ENCODE measurements around the gene ZNF518A.

DNA sequence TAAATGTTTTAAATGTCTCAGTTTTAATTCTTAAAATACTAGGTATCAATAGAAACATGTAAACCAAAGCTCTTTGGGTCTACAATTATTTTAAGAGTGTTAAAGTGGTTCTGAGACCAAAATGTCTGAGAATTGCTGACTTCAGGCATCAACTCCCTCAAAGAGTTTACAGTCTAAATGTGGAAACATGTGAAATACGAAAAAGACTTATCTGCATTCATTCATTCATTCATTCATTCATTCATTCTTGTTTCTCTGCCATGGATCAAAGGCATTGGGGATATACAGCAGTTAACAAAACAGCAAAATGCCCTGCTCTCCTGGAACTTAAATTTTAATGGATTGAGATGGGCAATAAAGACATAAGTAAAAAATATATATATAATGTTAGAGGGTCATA, 71.4 kb downstream of the ZNF518A start:
- TF ChIP-seq GATA3 (IDR thresholded peaks at IDR 0.05; ENCODE audit: borderline replicate concordance), result no peak
- no peak for TF ChIP-seq POLR2A (IDR thresholded peaks at IDR 0.05; ENCODE audit: low read length)
- TF ChIP-seq PHF8 (IDR thresholded peaks at IDR 0.05; ENCODE audit: borderline replicate concordance, low read depth), result no peak
- TF ChIP-seq, protein P1, sequence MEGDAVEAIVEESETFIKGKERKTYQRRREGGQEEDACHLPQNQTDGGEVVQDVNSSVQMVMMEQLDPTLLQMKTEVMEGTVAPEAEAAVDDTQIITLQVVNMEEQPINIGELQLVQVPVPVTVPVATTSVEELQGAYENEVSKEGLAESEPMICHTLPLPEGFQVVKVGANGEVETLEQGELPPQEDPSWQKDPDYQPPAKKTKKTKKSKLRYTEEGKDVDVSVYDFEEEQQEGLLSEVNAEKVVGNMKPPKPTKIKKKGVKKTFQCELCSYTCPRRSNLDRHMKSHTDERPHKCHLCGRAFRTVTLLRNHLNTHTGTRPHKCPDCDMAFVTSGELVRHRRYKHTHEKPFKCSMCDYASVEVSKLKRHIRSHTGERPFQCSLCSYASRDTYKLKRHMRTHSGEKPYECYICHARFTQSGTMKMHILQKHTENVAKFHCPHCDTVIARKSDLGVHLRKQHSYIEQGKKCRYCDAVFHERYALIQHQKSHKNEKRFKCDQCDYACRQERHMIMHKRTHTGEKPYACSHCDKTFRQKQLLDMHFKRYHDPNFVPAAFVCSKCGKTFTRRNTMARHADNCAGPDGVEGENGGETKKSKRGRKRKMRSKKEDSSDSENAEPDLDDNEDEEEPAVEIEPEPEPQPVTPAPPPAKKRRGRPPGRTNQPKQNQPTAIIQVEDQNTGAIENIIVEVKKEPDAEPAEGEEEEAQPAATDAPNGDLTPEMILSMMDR (IDR thresholded peaks at IDR 0.05), result no peak
- no peak for TF ChIP-seq KDM5A (IDR thresholded peaks at IDR 0.05)
- TF ChIP-seq CHD2 (IDR thresholded peaks at IDR 0.05; ENCODE audit: low read length, partially characterized antibody), result no peak
- TF ChIP-seq, protein P2, sequence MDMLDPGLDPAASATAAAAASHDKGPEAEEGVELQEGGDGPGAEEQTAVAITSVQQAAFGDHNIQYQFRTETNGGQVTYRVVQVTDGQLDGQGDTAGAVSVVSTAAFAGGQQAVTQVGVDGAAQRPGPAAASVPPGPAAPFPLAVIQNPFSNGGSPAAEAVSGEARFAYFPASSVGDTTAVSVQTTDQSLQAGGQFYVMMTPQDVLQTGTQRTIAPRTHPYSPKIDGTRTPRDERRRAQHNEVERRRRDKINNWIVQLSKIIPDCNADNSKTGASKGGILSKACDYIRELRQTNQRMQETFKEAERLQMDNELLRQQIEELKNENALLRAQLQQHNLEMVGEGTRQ (IDR thresholded peaks at IDR 0.05), result no peak

All from A549 (cell line).